Motor neuron (in vitro differentiated cells): ENCODE measurements around the gene SNAPC3. TPM values are rescaled to one million over a fixed set of nuclear protein-coding genes. Genes with fewer than 3 reads are reported as not detected.
A peak's percentile ranks its signal among the peaks of the same experiment; 100 is the strongest.
"Not testable (repeated sequence)": the region's sequence is repeated elsewhere in the genome, so short reads cannot be mapped to it uniquely, and the experiment has no call there.

Source experiments
- ATAC-seq, 8 experiments: fragments of 200-7000 bp; cut with Tn5 transposase; replicated peaks in 6 of 8; 2 replicates each; pipeline ENCODE4 v1.8.0; 2021; ENCODE audit warnings: mild to moderate bottlenecking in 8 of 8, moderate library complexity in 8 of 8
- H3K27ac ChIP-seq, 2 donors: fragments of 250-450 bp; sonication (Bioruptor Pico); 2 replicates each; pipeline ENCODE4 v1.9.0; 2021; ENCODE audit warnings: antibody characterized with exemption in 2 of 2, mild to moderate bottlenecking in 2 of 2, moderate library complexity in 1 of 2
- H3K4me1 ChIP-seq, 2 donors: fragments of 250-450 bp; sonication (Bioruptor Pico); replicated peaks in 1 of 2; 2 replicates each; pipeline ENCODE4 v1.6.1; 2021; ENCODE audit warnings: antibody characterized with exemption in 2 of 2, mild to moderate bottlenecking in 2 of 2, moderate library complexity in 1 of 2
- H3K4me3 ChIP-seq, 5 donors: fragments of 250-450 bp; sonication (Bioruptor Pico); 2 replicates each; pipeline ENCODE4 v1.9.0; 2021; ENCODE audit warnings: antibody characterized with exemption in 5 of 5, mild to moderate bottlenecking in 5 of 5, moderate library complexity in 4 of 5
- WGBS, 10 experiments: fragments of 450-650 bp; shearing (Covaris generic); methylation state at CpG; one replicate each; pipeline ENCODE4 v1.0.0; 2022; 5-methylcytosine and 5-hydroxymethylcytosine counted together
- in situ Hi-C, 9 experiments: fragments of 400-800 bp; cut with MboI; loops; one replicate each; pipeline ENCODE4 v1.15.0; 2021; ENCODE audit warnings: low sequenced_read_pairs in 9 of 9, low pct_unique_long_range_greater_than_20kb in 2 of 9; ENCODE audit not compliant: unreplicated experiment in 9 of 9
- total RNA-seq, 8 experiments: library from RNA; unstranded; fragments of 300-600 nt; gene quantifications; 2 replicates each; pipeline versions ENCODE4 v1.2.3 to v1.2.4, GENCODE V29; 2022

SNAPC3 gene
- total RNA-seq, 8 experiments from 2014 or later = 33.2 to 45.5 (median 40.2) TPM

DNA sequence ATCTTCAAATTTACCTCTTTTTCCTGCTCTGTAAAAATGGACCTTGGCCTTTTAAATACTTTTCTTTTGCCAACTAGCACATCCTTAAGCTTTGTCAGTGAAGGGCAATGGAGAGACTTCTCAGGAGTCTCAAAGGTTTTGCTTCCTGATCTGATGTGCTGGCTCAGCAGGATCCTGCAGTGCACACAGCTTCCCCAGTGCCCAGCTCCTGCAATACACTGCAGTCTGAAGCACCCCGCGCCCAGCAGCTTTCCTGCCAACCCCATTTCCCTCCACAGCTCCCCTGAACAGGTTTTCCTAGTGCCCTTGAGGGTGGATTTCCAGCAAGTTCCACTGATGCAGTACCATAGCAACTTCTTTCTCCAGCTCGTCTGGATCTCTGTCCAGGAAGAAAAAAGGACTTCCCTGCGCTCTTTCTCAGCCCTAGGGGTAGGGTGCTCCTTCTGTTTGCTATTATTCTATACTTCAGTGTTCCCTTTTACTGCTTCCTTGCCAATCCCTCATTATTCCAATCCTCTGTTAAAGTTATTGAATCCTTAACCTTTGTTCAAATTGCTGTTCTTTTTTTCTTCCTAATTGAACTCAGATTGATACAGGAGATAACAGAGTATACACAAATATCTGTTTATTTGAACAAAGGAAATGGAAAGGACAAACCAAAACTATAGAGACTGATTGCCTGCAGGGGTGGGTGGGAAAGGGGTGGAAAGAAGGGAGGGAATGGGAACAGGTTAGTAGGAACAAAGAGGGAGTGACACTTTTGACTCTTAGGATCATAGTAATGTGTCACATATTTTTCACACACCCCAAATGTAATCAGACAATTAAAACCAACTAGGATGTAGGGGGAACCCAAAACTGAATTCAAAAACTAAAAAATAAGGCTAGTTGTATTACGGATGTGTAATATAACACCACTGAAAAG, 8.5 kb downstream of the SNAPC3 start:
- peak in 6 of 8 experiments; percentile 16 to 72 (median 50) for ATAC-seq
- H3K4me1 ChIP-seq = no peaks in the 10 kb centered on the region
- 0 to 63% (median 41%) methylated on average over 1 to 5 of the region's 5 CpGs for whole genome bisulfite sequencing, 10 experiments
- H3K4me3 ChIP-seq = no peak overlapping the region
- no peak overlapping the region for H3K27ac ChIP-seq
- in situ Hi-C loops = no loop called here

GRCh38 chr9:15433191-15433590, 10.5 kb downstream of the SNAPC3 start:
- ATAC-seq = no peak
- Histone ChIP-seq H3K4me1 (no peaks in the 10 kb centered on the region), H3K4me3 (no peak overlapping the region), H3K27ac (no peak overlapping the region)
- in situ Hi-C loops = no loop called here
- WGBS, 10 experiments = 59 to 100% (median 92%) methylated on average over 2 to 4 of the region's 4 CpGs

- ATAC-seq = no peak
- in situ Hi-C loops = no loop called here
- H3K4me3 ChIP-seq = no peak overlapping the region
- H3K27ac ChIP-seq = no peak overlapping the region
- H3K4me1 ChIP-seq = no peaks in the 10 kb centered on the region
- 75 to 100% (median 97%) methylated on average over 1 to 3 of the region's 3 CpGs for WGBS, 10 experiments
Observed at GRCh38 chr9:15433661-15434060, 11.0 kb downstream of the SNAPC3 start.

GRCh38 chr9:15438891-15439290, 16.2 kb downstream of the SNAPC3 start:
- Histone ChIP-seq H3K4me3 (no peak overlapping the region), H3K27ac (no peak overlapping the region), H3K4me1 (no peaks in the 10 kb centered on the region)
- no peak for ATAC-seq
- in situ Hi-C loops = no loop called here
- 86 to 100% (median 98%) methylated on average over 1 to 7 of the region's 7 CpGs for whole genome bisulfite sequencing, 10 experiments

GRCh38 chr9:15441841-15442240, 19.2 kb downstream of the SNAPC3 start:
- H3K4me3 ChIP-seq, ATAC-seq, H3K4me1 ChIP-seq, H3K27ac ChIP-seq, in situ Hi-C loops: not testable (repeated sequence)
- no CpG with 5 or more reads among the region's 29 CpGs for WGBS, 10 experiments

DNA sequence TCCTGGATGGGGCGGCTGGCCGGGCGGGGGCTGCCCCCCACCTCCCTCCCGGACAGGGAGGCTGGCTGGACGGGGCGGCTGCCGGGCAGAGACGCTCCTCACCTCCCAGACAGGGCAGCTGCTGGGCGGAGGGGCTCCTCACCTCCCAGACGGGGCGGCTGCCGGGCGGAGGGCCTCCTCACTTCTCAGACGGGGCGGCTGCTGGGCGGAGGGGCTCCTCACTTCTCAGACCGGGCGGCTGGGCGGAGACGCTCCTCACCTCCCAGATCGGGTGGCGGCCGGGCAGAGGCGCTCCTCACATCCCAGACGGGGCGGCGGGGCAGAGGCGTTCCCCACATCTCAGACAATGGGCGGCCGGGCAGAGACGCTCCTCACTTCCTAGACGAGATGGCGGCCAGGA, 19.6 kb downstream of the SNAPC3 start:
- no CpG with 5 or more reads among the region's 33 CpGs for WGBS, 10 experiments
- ATAC-seq, H3K4me1 ChIP-seq, H3K4me3 ChIP-seq, H3K27ac ChIP-seq, in situ Hi-C loops: not testable (repeated sequence)

DNA sequence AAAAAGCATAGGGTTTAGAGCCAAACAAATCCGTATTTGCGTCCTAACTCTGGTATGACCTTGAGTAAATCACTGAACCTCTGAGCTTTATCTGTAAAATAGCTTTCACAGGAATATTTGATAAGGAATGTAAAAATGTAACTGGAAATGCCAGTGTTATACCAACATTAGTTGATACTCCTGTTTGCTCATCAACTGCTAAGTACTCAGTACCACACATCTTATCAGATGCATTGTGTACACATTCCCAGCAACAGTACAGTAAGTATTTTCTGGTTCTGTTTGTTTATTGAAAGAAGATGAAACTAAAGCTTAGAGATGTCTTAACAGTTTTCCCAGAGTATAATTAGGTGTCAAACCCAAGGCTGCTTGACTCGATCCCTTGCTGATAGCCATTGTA, 21.5 kb downstream of the SNAPC3 start:
- Histone ChIP-seq H3K4me1 (no peaks in the 10 kb centered on the region), H3K27ac (no peak overlapping the region), H3K4me3 (no peak overlapping the region)
- no peak for ATAC-seq
- 90 to 100% (median 100%) methylated on average over 1 to 3 of the region's 3 CpGs; no CpG with 5 or more reads in 1 of the 10 experiments for WGBS, 10 experiments
- in situ Hi-C loops = no loop called here

GRCh38 chr9:15453956-15454355, 31.3 kb downstream of the SNAPC3 start:
- no peak overlapping the region for H3K4me3 ChIP-seq
- H3K27ac ChIP-seq = no peak overlapping the region
- no peak for ATAC-seq
- no peaks in the 10 kb centered on the region for H3K4me1 ChIP-seq
- 75 to 100% (median 93%) methylated on average over 2 to 4 of the region's 5 CpGs; no CpG with 5 or more reads in 3 of the 10 experiments for WGBS, 10 experiments
- in situ Hi-C loops = loop anchor here in 1 of 9 experiments (10.0 kb wide), 1 partner anchor 161 kb away; no protein-coding TSS in a partner anchor

GRCh38 chr9:15461056-15461455, 38.4 kb downstream of the SNAPC3 start:
- in situ Hi-C loops = no loop called here
- WGBS, 10 experiments = 88 to 100% (median 96%) methylated on average over 3 to 7 of the region's 8 CpGs; no CpG with 5 or more reads in 2 of the 10 experiments
- Histone ChIP-seq H3K27ac (no peak overlapping the region), H3K4me3 (no peak overlapping the region), H3K4me1 (no peaks in the 10 kb centered on the region)
- no peak for ATAC-seq

GRCh38 chr9:15461601-15462000, 38.9 kb downstream of the SNAPC3 start:
- no peak overlapping the region for H3K4me3 ChIP-seq
- in situ Hi-C loops = no loop called here
- ATAC-seq = no peak
- WGBS, 10 experiments = 0 to 100% (median 92%) methylated on average over 1 to 2 of the region's 2 CpGs; no CpG with 5 or more reads in 1 of the 10 experiments
- H3K27ac ChIP-seq = no peak overlapping the region
- H3K4me1 ChIP-seq = no peaks in the 10 kb centered on the region

- in situ Hi-C loops = no loop called here
- peak in 5 of 8 experiments; percentile 42 to 82 (median 49) for ATAC-seq
- Histone ChIP-seq H3K27ac (no peak overlapping the region), H3K4me3 (no peak overlapping the region), H3K4me1 (no peaks in the 10 kb centered on the region)
- 80 to 100% (median 92%) methylated on average over 2 to 3 of the region's 3 CpGs; no CpG with 5 or more reads in 1 of the 10 experiments for WGBS, 10 experiments
Observed at GRCh38 chr9:15468145-15468544, 45.5 kb downstream of the SNAPC3 start.

DNA sequence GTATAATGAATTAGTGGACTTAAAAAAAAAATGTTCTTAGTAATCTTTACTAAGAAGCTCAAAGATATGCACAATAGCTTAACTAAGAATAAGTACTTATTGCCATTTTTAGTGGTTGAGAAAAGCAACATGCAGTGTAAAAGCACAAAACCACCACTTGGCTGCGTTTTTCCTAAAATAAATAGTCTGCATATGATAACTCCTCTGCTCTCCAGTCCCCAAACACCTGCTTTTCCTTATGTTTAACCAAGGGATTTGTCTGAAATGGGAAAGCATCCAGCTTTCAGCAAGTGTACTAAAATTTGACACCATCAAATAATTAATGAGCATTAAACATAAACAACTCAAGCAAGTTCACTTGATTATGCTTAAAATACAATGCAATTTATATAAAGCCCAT, 46.7 kb downstream of the SNAPC3 start:
- no peak for ATAC-seq
- 44 to 100% (median 100%) methylated on average over 1 of the region's 1 CpG; no CpG with 5 or more reads in 3 of the 10 experiments for WGBS, 10 experiments

GRCh38 chr9:15469862-15470261, 47.2 kb downstream of the SNAPC3 start:
- in situ Hi-C loops = no loop called here
- Histone ChIP-seq H3K27ac (no peak overlapping the region), H3K4me1 (no peaks in the 10 kb centered on the region), H3K4me3 (no peak overlapping the region)
- WGBS, 10 experiments = 94 to 100% (median 100%) methylated on average over 1 to 2 of the region's 2 CpGs
- ATAC-seq = no peak

More for the DNA sequence above, 46.7 kb downstream of the SNAPC3 start:
- no peak overlapping the region for H3K4me3 ChIP-seq
- H3K27ac ChIP-seq = no peak overlapping the region
- in situ Hi-C loops = no loop called here
- no peaks in the 10 kb centered on the region for H3K4me1 ChIP-seq
